Endothelial cell of umbilical vein (primary cell): Measurements from ENCODE around the gene ZBTB39. TPM values are rescaled to one million over a fixed set of nuclear protein-coding genes. Genes with fewer than 3 reads are reported as not detected.

Experiments used
- BruUV-seq: library from RNA; stranded (reverse); fragments of 400-500 nt; replicated peaks from 2 replicates; lab custom pipeline; 2021; lab: Mats Ljungman, UMichigan
- CTCF ChIA-PET: fragments of 300-600, 350-600 bp; sonication (Branson Sonifier 250); formaldehyde crosslinking; loops from one replicate; lab custom pipeline; 2021; ENCODE audit warnings: antibody characterized with exemption, inconsistent platforms; lab: Charles Lee
- POLR2A ChIA-PET: fragments of 300-600, 350-600 bp; sonication (Branson Sonifier 250); formaldehyde crosslinking; loops from one replicate; lab custom pipeline; 2021; ENCODE audit warnings: antibody characterized with exemption, inconsistent platforms; lab: Charles Lee
- DNase-seq: peaks from one replicate; pipeline ENCODE4 v3.0.0-alpha.2; 2011; ENCODE audit warnings: low read depth, low spot score
- FAIRE-seq: peaks from 2 replicates; lab custom pipeline; 2011; peaks lifted over from hg19 to GRCh38; lab: Jason Lieb, UNC
- H2AFZ ChIP-seq: 2 replicates; pipeline ENCODE4 v1.6.0; 2012; ENCODE audit warnings: low read depth, low read length, control low read depth, inconsistent platforms
- H3K27ac ChIP-seq: 2 replicates; pipeline ENCODE4 v1.5.1; 2011; ENCODE audit warnings: low read depth, mild to moderate bottlenecking, control low read depth, low read length, moderate library complexity; ENCODE audit not compliant: insufficient read depth
- H3K27me3 ChIP-seq, 2 experiments: 2 replicates each; pipeline versions ENCODE4 v1.6.0 to v1.6.1; 2011; ENCODE audit warnings: low read length in 2 of 2, mixed read lengths in 1 of 2; ENCODE audit not compliant: control insufficient read depth in 2 of 2, insufficient read depth in 2 of 2
- H3K36me3 ChIP-seq, 2 experiments: 2 replicates in 1 of 2; 3 replicates in 1 of 2; pipeline ENCODE4 v1.5.1; 2011; ENCODE audit warnings: low read length in 2 of 2, mild to moderate bottlenecking in 1 of 2, moderate library complexity in 1 of 2; ENCODE audit not compliant: control insufficient read depth in 2 of 2, insufficient read depth in 2 of 2; ENCODE audit errors: extremely low read depth in 1 of 2
- H3K4me1 ChIP-seq: 3 replicates; pipeline ENCODE4 v1.5.1; 2011; ENCODE audit warnings: mild to moderate bottlenecking, low read length; ENCODE audit not compliant: control insufficient read depth, insufficient read depth; ENCODE audit errors: extremely low read depth
- H3K4me2 ChIP-seq: 2 replicates; pipeline ENCODE4 v1.6.1; 2011; ENCODE audit warnings: low read length, control low read depth, mixed read lengths; ENCODE audit not compliant: insufficient read depth
- H3K4me3 ChIP-seq, 3 experiments: fragments of 200-600 bp in 1 of 3; sonication (generic), shearing (Covaris generic) in 1 of 3; replicated peaks in 1 of 3; 2 replicates each; pipeline ENCODE4 v1.5.1; 2011 to 2016; ENCODE audit warnings: control low read depth in 3 of 3, low read length in 3 of 3, mild to moderate bottlenecking in 2 of 3, inconsistent platforms in 1 of 3, low read depth in 1 of 3, moderate library complexity in 1 of 3; ENCODE audit not compliant: insufficient read depth in 1 of 3
- H3K79me2 ChIP-seq: 2 replicates; pipeline ENCODE4 v1.6.0; 2012; ENCODE audit warnings: low read length, inconsistent platforms; ENCODE audit not compliant: control insufficient read depth, insufficient read depth
- H3K9ac ChIP-seq: replicated peaks from 2 replicates; pipeline ENCODE3; 2011; ENCODE audit warnings: low read length, control low read depth; ENCODE audit not compliant: insufficient read depth; ENCODE audit errors: extremely low read depth
- H3K9me1 ChIP-seq: replicated peaks from 3 replicates; pipeline ENCODE4 v1.6.0; 2011; ENCODE audit warnings: mild to moderate bottlenecking, low read length; ENCODE audit not compliant: control insufficient read depth, insufficient read depth; ENCODE audit errors: extremely low read depth
- H3K9me3 ChIP-seq: replicated peaks from 2 replicates; pipeline ENCODE4 v1.5.1; 2012; ENCODE audit warnings: low read length, inconsistent platforms; ENCODE audit not compliant: control insufficient read depth, insufficient read depth
- H4K20me1 ChIP-seq: replicated peaks from 2 replicates; pipeline ENCODE3; 2011; ENCODE audit warnings: mild to moderate bottlenecking, low read length; ENCODE audit not compliant: control insufficient read depth, insufficient read depth; ENCODE audit errors: extremely low read depth
- FOS ChIP-seq: IDR thresholded peaks from 2 replicates; pipeline ENCODE4 v1.6.1; 2011; ENCODE audit warnings: mild to moderate bottlenecking, low read length, moderate library complexity, borderline replicate concordance; ENCODE audit not compliant: insufficient read depth
- JUN ChIP-seq: IDR thresholded peaks from 2 replicates; pipeline ENCODE4 v1.6.1; 2011; ENCODE audit warnings: borderline replicate concordance, low read depth; ENCODE audit not compliant: insufficient read length, insufficient read depth
- MYC ChIP-seq: IDR thresholded peaks from one replicate; pipeline ENCODE4 v1.6.1; 2011; ENCODE audit warnings: mild to moderate bottlenecking, low read depth, low read length
- POLR2AphosphoS5 ChIP-seq: IDR thresholded peaks from 2 replicates; pipeline ENCODE4 v1.6.1; 2012; ENCODE audit warnings: low read depth, mild to moderate bottlenecking, control low read depth, low read length, moderate library complexity; ENCODE audit not compliant: insufficient read depth
- dilution Hi-C: fragments of 300-500 bp; cut with MboI; formaldehyde crosslinking; loops from one replicate; pipeline ENCODE4 v1.15.0; 2019; ENCODE audit warnings: low sequenced_read_pairs; ENCODE audit not compliant: extremely low pct_ligation_motif_present
- intact Hi-C: fragments of 100-400 bp; cut with micrococcal nuclease; formaldehyde crosslinking; loops from one replicate; pipeline ENCODE4 v1.10.0; 2022
- polyA plus RNA-seq, 4 experiments: library from polyadenylated mRNA; depleted of rRNA in 3 of 4; stranded (reverse) in 3 of 4; unstranded in 1 of 4; fragments of >200 nt; gene quantifications; 2 replicates each; pipeline versions ENCODE4 v1.2.1 to v1.2.3, GENCODE V29; 2011 to 2012; ENCODE audit warnings: missing spikeins in 1 of 4
- total RNA-seq: library from RNA; stranded (reverse); gene quantifications from 2 replicates; pipeline ENCODE4 v1.2.3, GENCODE V29; 2021
- TF ChIP-seq, protein P1 (sequence below): IDR thresholded peaks from 2 replicates; pipeline ENCODE4 v1.6.1; 2011; ENCODE audit not compliant: insufficient read depth, insufficient read length
- TF ChIP-seq, protein P2 (sequence below), 2 donors: IDR thresholded peaks; 1 replicate in 1 of 2; 2 replicates in 1 of 2; pipeline ENCODE4 v1.5.1; 2011; ENCODE audit warnings: low read length in 2 of 2, mild to moderate bottlenecking in 2 of 2, moderate library complexity in 2 of 2, control low read depth in 1 of 2, inconsistent platforms in 1 of 2, low read depth in 1 of 2; ENCODE audit not compliant: insufficient read depth in 1 of 2; ENCODE audit errors: extremely low read depth in 1 of 2

Gene ZBTB39
- total and polyA plus RNA-seq, 2 donors (not counting 3 experiments of a cell fraction or from before 2014, with no cell fraction given) = 5.9 to 8.5 TPM

DNA sequence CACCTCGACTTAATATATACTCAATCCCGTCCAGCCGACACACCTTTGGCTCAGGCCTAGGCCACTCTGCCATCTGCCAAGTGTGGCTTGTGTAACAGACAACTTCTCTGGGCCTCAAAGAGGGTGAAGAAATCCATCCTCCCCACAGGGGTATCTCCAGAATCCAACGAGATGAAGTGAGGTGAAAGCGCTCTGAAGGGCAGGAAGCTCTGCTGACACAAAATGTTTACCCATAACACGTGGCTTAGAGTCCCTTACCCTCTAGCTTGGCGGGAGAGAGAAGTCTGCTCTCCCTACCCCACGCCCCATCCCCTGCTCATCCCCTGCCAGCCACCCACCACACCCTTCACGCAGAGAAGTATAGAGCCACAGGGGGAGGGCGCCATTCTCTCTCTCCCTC lies 13.0 kb downstream of the ZBTB39 start:
- peaks cover 21% of the 10 kb centered on the region for H3K4me1 ChIP-seq
- TF ChIP-seq, protein P1, sequence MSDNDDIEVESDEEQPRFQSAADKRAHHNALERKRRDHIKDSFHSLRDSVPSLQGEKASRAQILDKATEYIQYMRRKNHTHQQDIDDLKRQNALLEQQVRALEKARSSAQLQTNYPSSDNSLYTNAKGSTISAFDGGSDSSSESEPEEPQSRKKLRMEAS = no peak
- no peak for TF ChIP-seq POLR2AphosphoS5
- TF ChIP-seq MYC = no peak
- TF ChIP-seq, protein P2, sequence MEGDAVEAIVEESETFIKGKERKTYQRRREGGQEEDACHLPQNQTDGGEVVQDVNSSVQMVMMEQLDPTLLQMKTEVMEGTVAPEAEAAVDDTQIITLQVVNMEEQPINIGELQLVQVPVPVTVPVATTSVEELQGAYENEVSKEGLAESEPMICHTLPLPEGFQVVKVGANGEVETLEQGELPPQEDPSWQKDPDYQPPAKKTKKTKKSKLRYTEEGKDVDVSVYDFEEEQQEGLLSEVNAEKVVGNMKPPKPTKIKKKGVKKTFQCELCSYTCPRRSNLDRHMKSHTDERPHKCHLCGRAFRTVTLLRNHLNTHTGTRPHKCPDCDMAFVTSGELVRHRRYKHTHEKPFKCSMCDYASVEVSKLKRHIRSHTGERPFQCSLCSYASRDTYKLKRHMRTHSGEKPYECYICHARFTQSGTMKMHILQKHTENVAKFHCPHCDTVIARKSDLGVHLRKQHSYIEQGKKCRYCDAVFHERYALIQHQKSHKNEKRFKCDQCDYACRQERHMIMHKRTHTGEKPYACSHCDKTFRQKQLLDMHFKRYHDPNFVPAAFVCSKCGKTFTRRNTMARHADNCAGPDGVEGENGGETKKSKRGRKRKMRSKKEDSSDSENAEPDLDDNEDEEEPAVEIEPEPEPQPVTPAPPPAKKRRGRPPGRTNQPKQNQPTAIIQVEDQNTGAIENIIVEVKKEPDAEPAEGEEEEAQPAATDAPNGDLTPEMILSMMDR (IDR thresholded peaks at IDR 0.05; ENCODE audit: extremely low read depth in 1 of 2, insufficient read depth in 1 of 2, low read depth in 1 of 2, low read length in 2 of 2) = no peak
- no peak for TF ChIP-seq JUN
- no peak for TF ChIP-seq FOS
- no peak overlapping the region for H3K27ac ChIP-seq
- dilution Hi-C loops = no loop called here
- no peaks in the 10 kb centered on the region for H3K79me2 ChIP-seq
- FAIRE-seq (no peak), DNase-seq (no peak)
- H2AFZ ChIP-seq = no peak overlapping the region
- no peaks in the 10 kb centered on the region for H3K9me1 ChIP-seq
- no peak overlapping the region for H3K4me3 ChIP-seq
- H4K20me1 ChIP-seq = no peaks in the 10 kb centered on the region
- BruUV-seq = no TSS peak
- H3K9me3 ChIP-seq = no peaks in the 10 kb centered on the region
- intact Hi-C loops = no loop called here
- POLR2A ChIA-PET = no interaction called here
- no peak overlapping the region for H3K4me2 ChIP-seq
- CTCF ChIA-PET = interaction anchor here (0.9 kb wide), 1 partner anchor 13 kb away, joined by 4 read pairs; the partner anchor contains the start of gene ZBTB39
- no peak overlapping the region for H3K9ac ChIP-seq
- peaks cover 0 to 2% of the 10 kb centered on the region in 2 experiments for H3K27me3 ChIP-seq
- H3K36me3 ChIP-seq = no peaks in the 10 kb centered on the region
